ENCODE results near the gene DOCK6.
A peak's percentile ranks its signal among the peaks of the same experiment; 100 is the strongest.

Gene DOCK6

DNA sequence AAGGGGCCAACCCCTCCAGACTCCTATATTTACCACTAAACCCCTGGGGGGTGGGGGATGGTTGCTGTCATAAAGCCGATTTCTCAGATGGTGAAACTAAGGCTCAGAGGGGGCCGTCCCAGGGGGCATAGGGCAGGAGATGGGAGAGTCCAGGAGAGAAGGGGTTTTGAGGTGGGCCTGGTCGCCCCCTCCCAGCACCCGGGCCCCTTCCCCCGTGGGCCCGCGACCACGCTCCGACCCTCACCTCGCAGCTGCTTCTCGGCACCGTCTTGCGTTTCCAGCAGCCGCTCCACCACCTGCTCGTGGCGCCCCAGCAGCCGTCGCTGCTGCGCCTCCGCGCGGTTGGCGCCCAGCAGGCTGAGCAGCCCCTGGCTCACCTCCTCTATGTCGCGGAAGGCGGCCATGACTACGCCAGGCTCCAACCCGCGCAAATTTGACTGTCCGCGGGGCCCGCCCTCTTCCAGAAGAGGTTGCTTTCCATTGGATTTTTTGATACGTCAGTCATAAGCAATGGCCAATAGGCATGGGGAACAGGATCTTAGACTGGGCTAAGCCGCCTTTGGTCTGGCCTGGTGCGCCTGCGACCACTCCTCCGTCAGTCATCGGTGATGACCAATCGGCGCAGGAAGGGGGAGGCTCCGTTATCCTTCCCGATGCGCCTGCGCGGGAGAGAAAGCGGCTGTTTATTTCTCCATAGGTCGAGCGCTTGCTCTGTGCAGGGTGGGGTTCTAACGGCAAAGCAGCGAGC, 106.8 kb downstream of the DOCK6 start, which contains the start of gene SPC24:
Gene SPC24, minus strand, starts transcription at position 410 of the 748 bp plus-strand sequence. Its CDS starts 6 bp downstream, at position 404.
- DNase-seq (ENCODE audit: extremely low spot score, insufficient read length, low read depth) (peak; percentile 99), FAIRE-seq (peak; percentile 99)

GRCh38 chr19:11154683-11155047, 107.7 kb downstream of the DOCK6 start:
- no peak for FAIRE-seq

DNA sequence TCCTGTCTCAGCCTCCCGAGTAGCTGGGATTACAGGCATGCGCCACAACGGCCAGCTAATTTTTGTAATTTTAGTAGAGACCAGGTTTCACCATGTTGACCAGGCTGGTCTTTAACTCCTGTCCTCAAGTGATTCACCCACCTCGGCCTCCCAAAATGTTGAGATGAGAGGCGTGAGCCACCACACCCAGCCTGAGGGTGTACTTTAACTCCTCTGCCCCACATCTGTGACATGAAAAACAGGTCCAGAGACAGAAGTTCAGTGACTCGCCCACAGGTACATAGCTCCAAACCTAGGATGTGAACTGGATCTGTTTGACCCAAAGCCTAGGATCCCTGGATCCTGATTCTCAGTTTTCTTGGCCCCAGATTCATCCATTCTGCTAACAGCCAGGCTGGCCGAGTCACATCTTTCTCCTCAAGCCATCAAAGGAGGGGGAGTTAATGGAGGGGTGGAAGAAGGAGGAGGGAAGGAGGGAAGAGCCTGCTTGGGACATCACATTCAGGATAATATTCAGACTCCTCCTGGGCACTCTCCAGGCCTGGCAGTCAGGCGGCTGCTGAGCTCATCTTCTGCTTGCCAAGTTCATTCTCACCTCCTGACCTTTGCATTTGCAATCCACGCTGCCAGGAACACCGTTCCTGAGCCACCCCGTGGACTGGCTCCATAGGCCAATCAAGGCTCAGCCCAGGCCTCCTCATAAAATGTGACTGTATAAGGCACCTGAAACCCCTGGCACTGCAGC, 109.8 kb downstream of the DOCK6 start:
- DNase-seq (ENCODE audit: extremely low spot score, insufficient read length, low read depth): no peak
- FAIRE-seq: no peak

More at GRCh38 chr19:11154683-11155047, 107.7 kb downstream of the DOCK6 start:
- no peak for DNase-seq (ENCODE audit: extremely low spot score, insufficient read length, low read depth)

- DNase-seq (ENCODE audit: extremely low spot score, insufficient read length, low read depth) (no peak), FAIRE-seq (no peak)
These were observed 111.1 kb downstream of the DOCK6 start for GRCh38 chr19:11151181-11151580.

Data from GM18507 (cell line).